GM21390 (cell line): ENCODE measurements around the gene HOXB13.
"Not testable (repeated sequence)": the region's sequence is repeated elsewhere in the genome, so short reads cannot be mapped to it uniquely, and the experiment has no call there.

Experiments used
- ATAC-seq: cut with Tn5 transposase; IDR thresholded peaks from one replicate; pipeline ENCODE4 v1.9.1; 2021; ENCODE audit not compliant: unreplicated experiment

The HOXB13 gene

GRCh38 chr17:48726916-48727286 lies 1.6 kb downstream of the HOXB13 start:
- no peak for ATAC-seq

DNA sequence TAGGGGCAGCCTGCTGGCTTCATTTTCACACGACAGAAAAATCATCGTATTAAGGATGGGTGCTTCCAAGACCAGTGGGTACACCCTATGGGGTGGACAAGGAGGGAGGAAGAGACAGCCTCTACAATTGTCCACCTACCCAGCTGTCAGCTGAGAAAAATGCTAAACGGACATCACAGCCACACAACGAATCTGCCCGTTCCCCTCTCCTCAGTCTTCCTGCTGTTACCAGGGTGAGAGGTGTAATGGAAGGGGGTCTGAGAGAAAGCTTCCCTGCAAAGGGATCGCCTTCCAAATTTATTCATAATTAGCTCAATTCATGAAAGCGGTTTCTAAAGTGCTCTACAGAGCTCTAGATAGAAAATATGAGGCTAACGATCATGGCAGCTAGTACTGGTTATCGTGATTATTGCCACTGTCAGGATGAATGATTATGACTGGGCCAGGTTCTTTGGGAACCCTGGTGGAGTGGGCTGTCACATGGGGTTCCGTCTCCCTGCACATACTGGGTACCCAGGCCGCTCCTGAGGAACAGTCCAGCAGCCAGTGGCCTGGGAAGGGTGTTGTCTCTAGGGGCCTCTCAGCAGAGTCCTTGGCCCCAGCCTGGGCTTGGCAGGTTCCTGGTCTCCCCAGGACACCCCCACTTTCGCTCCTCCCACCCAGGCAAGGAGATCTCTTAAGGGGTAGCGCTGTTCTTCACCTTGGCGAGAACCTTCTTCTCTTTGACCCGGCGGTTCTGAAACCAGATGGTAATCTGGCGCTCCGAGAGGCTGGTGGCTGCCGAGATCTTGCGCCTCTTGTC lies 2.2 kb downstream of the HOXB13 start:
- ATAC-seq: no peak

DNA sequence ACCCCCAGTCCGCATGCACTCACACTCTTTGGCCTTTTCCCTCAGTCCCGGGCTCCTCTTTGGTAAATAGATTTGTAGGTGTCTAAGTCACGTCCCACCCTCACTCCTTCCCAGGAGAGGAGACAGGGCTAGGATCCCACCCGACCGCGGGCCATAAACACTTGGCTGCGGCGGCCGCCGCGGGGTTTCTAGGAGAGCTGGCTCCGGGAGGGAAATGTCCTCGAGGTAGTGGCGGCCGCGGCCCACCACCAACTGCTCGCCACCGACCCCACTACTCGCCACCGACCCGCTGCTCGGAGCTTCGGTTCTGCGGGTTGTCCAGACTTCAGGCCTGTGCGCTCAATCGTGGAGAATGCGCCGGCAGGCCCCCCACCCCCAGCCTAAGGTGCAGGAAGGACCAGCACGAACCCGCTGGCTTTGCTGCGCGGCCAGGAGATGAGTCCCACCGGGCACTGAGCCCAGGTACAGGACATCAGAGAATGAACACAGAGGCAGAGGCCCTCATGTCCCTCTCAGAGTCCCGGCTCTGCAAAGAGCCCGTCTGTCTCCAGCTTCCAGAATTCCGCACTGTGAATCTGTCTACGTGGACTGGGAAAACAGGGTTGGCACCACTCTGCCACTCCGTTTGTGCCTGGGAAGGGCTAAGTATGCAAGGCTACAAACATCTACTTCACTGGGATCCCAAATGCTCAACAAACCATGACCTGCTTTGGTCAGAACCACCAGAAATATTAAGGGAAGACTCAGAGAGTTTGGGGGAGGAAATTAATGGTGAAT lies 3.1 kb downstream of the HOXB13 start:
- ATAC-seq: no peak

- ATAC-seq: no peak
Observed at GRCh38 chr17:48725004-48725287, 3.6 kb downstream of the HOXB13 start.

GRCh38 chr17:48724251-48725003 lies 4.1 kb downstream of the HOXB13 start:
- no peak for ATAC-seq

GRCh38 chr17:48723423-48724250 lies 4.9 kb downstream of the HOXB13 start:
- no peak for ATAC-seq

GRCh38 chr17:48722915-48723422 lies 5.6 kb downstream of the HOXB13 start, which contains the start of gene PRAC2:
Gene PRAC2 (plus strand): TSS chr17:48723185. CDS start chr17:48724411, 1,226 bp downstream.
- ATAC-seq: no peak

- no peak for ATAC-seq
Observed at GRCh38 chr17:48722201-48722907, 6.2 kb downstream of the HOXB13 start, which contains the start of gene PRAC1. Gene PRAC1 (minus strand): TSS chr17:48722518. CDS start chr17:48722392, 126 bp downstream.

DNA sequence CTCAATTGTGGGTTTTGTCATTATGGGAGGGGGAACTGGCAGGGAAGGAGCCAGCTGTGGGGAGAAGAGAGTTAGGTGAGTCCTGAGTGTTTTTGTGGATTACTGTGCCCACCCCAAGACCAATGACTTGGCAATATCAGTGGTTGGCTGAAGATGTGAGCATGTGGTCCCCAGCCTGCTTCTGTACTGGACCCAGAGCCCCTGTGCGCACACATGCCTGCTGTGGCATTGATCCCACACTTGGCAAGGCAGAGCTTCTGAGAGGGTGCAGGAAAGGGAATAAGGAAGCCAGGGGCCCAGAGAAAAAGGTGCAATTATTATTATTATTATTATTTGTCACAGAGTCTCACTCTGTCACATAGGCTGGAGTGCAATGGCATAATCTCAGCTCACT lies 7.5 kb downstream of the HOXB13 start:
- no peak for ATAC-seq

DNA sequence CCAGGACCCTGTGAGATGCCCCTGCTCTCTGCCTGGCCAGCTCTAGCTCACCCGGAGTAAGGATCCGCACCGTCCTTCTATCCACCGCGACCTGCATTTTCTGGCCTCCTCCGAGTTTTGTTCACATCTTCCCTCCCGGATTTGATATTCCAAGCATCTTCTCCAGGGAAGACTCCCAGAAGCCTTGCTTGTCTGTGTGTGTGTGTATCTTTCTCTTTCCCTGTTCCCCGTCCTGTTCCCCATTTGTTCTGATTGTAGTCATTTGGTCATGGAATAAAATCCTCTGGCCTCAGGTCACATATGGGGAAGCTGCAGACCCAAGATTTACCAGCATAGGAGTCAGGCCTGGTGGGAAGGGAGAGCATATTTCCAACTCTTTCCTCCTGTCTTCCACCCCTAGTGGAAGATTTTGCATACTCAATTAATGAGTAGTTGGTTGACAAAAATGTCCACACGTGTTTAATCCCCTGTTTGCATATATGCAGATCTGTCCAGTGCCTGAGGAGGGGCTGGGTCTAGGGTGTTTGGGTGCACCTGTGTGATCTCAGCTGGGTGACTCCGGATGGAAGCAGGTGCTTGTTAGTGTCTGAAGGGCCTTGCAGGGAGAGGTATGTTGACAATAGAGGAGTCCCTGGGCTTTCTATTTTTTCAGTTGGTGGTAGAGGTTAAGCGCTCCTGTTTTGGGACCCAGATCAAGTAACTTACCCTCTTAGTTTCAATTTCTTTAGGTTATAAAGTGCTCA lies 8.1 kb downstream of the HOXB13 start:
- no peak for ATAC-seq

- no peak for ATAC-seq
Observed at GRCh38 chr17:48719642-48720265, 8.8 kb downstream of the HOXB13 start.

- no peak for ATAC-seq
Observed at GRCh38 chr17:48718761-48719641, 9.5 kb downstream of the HOXB13 start.

DNA sequence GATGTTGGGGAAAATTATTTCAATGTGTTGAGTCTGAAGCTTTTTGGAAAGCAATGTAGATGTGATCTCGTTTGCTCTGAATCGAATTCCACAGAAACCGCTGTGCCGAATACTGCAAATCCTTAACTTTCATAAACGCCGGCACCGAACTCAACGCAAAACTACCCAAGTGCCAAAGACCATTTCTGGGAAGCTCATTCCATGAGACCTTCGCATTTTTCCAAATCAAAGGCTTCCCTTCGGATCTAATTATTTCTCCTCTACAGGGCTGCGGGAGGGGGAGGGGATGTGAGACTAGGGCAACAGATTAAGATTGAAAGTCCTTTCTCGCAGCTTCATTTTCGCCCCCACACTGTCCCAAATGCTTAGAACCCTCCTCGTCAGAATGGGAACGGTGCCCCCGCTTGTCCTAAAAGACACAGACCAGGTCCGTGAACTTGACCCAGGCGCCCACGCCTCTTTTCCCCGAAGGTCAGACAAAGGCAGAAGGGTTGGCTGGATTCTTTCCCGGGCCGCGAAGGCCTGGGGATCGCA lies 10.3 kb downstream of the HOXB13 start:
- no peak for ATAC-seq

GRCh38 chr17:48717367-48718226 lies 11.0 kb downstream of the HOXB13 start:
- ATAC-seq: no peak

- not testable (repeated sequence) for ATAC-seq
Observed at GRCh38 chr17:48716549-48716948, 12.0 kb downstream of the HOXB13 start.
